Measurements from ENCODE around the gene TNNT1.

Gene TNNT1

DNA sequence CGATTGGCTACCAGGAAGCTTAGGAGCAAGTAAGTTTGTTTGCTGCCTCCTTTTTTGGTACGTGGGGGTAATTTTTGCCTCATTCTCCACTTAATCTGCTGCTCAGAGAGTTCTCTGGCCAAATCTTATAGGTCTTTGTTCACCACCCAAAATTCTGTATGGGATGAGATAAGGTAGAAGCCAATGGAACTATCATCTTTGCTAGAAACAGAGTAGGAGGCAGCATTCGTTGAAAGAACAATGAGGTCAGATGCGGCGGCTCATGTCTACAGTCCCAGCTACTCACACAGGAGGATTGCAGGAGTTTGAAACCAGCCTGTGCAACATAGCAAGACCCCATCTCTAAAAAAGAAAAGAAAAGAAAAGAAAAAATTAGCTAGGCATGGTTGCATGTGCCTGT lies 22.4 kb upstream of the TNNT1 start:
- Histone ChIP-seq H3K36me3 (ENCODE audit: control insufficient read depth in 2 of 2, insufficient read depth in 2 of 2, low read length in 2 of 2) (no peaks in the 10 kb centered on the region), H3K4me3 (ENCODE audit: low read length in 2 of 2) (no peak overlapping the region), H3K27ac (ENCODE audit: low read depth in 2 of 2, low read length in 2 of 2) (no peak overlapping the region), H3K9me3 (ENCODE audit: control insufficient read depth in 2 of 2, low read length in 2 of 2) (no peaks in the 10 kb centered on the region), H3K4me1 (ENCODE audit: control insufficient read depth in 2 of 2, insufficient read depth in 2 of 2, low read length in 2 of 2) (peaks cover 2 to 4% of the 10 kb centered on the region in 2 donors), H3K9ac (ENCODE audit: low read depth in 1 of 2, low read length in 2 of 2) (no peak overlapping the region), H3K27me3 (ENCODE audit: control insufficient read depth in 2 of 2, insufficient read depth in 2 of 2, low read length in 2 of 2) (peaks cover 34 to 44% of the 10 kb centered on the region in 2 donors)

GRCh38 chr19:55169136-55169535 lies 20.1 kb upstream of the TNNT1 start:
- Histone ChIP-seq H3K9ac (ENCODE audit: low read depth in 1 of 2, low read length in 2 of 2) (no peak overlapping the region), H3K4me1 (ENCODE audit: control insufficient read depth in 2 of 2, insufficient read depth in 2 of 2, low read length in 2 of 2) (peaks cover 4 to 8% of the 10 kb centered on the region in 2 donors), H3K27me3 (ENCODE audit: control insufficient read depth in 2 of 2, insufficient read depth in 2 of 2, low read length in 2 of 2) (peaks cover 13 to 27% of the 10 kb centered on the region in 2 donors), H3K27ac (ENCODE audit: low read depth in 2 of 2, low read length in 2 of 2) (no peak overlapping the region), H3K4me3 (ENCODE audit: low read length in 2 of 2) (no peak overlapping the region), H3K36me3 (ENCODE audit: control insufficient read depth in 2 of 2, insufficient read depth in 2 of 2, low read length in 2 of 2) (no peaks in the 10 kb centered on the region), H3K9me3 (ENCODE audit: control insufficient read depth in 2 of 2, low read length in 2 of 2) (no peaks in the 10 kb centered on the region)

DNA sequence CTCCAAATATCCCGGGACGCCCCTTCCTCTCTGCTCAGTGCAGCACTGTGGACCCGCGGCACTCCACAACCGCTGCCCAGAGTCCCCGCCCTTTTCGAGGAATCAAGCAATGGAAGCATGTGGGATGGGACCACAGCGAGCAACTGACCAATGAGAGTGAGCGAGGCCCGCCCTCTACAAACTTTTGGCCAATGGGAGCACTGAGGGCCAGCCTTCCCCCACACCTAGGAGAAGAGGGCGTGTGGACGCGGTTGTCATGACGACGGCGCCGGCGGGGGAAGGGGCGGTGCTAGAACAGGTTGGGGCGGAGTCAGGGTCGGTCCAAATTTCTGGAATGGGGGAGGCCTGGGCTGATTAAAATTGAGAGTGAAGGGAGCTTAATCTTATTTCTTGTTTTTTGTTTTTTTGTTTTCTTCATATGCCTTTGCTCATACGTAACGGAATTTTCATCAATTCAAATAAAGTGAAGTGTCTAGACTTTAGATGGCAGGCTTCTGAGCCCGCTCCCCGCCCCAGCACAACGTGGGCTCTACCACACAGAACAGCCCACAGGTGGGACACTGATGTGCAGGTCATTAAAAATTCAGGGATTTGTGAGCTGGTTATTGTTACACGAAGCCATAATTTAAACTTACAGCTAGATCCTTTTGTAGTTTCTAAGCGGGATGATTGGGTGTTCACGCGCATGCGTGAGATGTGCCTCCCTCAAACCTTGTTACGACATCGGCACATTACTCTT lies 17.7 kb upstream of the TNNT1 start, which contains the start of gene DNAAF3:
Gene DNAAF3 (minus strand): TSS at position 84 of the 739 bp plus-strand sequence. CDS start 200 bp downstream, outside the sequence.
- Histone ChIP-seq H3K27me3 (ENCODE audit: control insufficient read depth in 2 of 2, insufficient read depth in 2 of 2, low read length in 2 of 2) (peaks cover 11 to 19% of the 10 kb centered on the region in 2 donors), H3K36me3 (ENCODE audit: control insufficient read depth in 2 of 2, insufficient read depth in 2 of 2, low read length in 2 of 2) (no peaks in the 10 kb centered on the region), H3K27ac (ENCODE audit: low read depth in 2 of 2, low read length in 2 of 2) (no peak within 1 kb of the TSS), H3K4me3 (ENCODE audit: low read length in 2 of 2) (peak within 1 kb of the TSS; percentile 67 to 70), H3K9me3 (ENCODE audit: control insufficient read depth in 2 of 2, low read length in 2 of 2) (no peaks in the 10 kb centered on the region), H3K9ac (ENCODE audit: low read depth in 1 of 2, low read length in 2 of 2) (peak within 1 kb of the TSS in 1 of 2 donors; percentile 37), H3K4me1 (ENCODE audit: control insufficient read depth in 2 of 2, insufficient read depth in 2 of 2, low read length in 2 of 2) (peaks cover 4 to 8% of the 10 kb centered on the region in 2 donors)

DNA sequence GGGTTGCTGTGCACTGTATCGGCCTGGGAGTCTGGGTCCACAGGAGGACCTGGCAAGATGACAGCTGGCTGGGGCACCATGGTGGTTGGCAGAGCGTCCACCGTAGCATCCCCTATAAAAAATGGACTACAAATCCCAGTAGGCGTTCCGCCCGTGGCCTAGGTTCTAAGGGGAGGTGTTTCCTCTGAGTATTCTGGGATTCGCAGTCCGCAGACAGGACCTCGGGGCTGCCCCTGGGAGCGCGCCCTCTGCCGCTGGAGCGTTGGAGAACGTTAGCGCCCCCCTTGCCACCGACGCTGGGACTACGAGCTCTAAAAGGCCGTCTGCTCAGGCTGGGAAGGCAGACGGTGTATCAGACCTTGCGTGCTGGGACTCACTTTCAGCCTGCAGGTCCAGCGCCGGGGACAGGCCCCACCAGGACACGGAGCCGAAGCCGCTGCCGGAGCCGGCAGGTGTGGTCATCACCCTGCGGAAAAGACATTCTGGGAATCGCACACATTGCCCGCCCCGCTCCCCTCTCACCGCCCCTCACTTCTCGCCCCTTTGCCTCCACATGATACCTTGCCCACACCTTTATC lies 17.0 kb upstream of the TNNT1 start:
- H3K27me3 ChIP-seq (ENCODE audit: control insufficient read depth in 2 of 2, insufficient read depth in 2 of 2, low read length in 2 of 2): peaks cover 8 to 14% of the 10 kb centered on the region in 2 donors
- H3K36me3 ChIP-seq (ENCODE audit: control insufficient read depth in 2 of 2, insufficient read depth in 2 of 2, low read length in 2 of 2): no peaks in the 10 kb centered on the region
- no peak overlapping the region for H3K27ac ChIP-seq (ENCODE audit: low read depth in 2 of 2, low read length in 2 of 2)
- peaks cover 4 to 8% of the 10 kb centered on the region in 2 donors for H3K4me1 ChIP-seq (ENCODE audit: control insufficient read depth in 2 of 2, insufficient read depth in 2 of 2, low read length in 2 of 2)
- no peaks in the 10 kb centered on the region for H3K9me3 ChIP-seq (ENCODE audit: control insufficient read depth in 2 of 2, low read length in 2 of 2)
- H3K9ac ChIP-seq (ENCODE audit: low read depth in 1 of 2, low read length in 2 of 2): peak overlapping the region in 1 of 2 donors; percentile 37
- H3K4me3 ChIP-seq (ENCODE audit: low read length in 2 of 2): peak overlapping the region; percentile 67 to 70

DNA sequence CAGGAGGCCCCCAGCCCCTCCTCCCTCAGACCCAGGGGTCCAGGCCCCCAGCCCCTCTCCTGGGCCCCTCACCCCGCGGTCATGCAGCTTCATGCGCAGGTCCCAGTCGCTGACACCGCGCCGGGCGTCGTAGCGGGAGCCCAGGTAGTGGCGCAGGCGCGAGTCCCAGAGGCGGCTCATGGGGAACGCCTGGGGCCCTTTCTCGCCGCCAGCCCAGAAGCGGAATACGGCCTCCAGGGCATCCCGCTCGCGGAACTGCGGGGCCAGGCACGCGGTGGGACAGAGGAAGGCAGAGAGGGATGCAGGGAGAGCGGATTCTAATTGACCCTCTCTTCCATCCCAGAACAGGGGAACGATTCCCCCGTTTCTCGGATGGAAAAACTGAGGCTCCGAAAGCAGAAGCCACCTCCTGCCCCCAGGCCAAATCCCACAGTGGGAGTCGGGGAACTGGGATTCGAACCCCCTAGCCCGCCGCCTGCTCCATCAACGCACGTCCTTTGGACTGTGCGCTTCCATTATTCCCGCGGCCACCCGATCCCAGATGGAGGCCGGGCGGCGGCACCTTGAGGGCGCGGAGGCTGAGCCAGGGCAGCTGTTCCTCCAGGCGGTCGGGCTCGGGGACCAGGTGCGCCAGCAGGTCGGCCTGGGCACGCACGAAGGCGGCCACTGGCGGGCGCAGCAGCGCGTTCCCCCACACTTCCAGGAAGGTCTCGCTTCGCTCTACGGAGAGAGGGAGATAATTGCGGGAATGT lies 12.7 kb upstream of the TNNT1 start:
- Histone ChIP-seq H3K27ac (ENCODE audit: low read depth in 2 of 2, low read length in 2 of 2) (no peak overlapping the region), H3K27me3 (ENCODE audit: control insufficient read depth in 2 of 2, insufficient read depth in 2 of 2, low read length in 2 of 2) (peaks cover 9 to 12% of the 10 kb centered on the region in 2 donors), H3K4me1 (ENCODE audit: control insufficient read depth in 2 of 2, insufficient read depth in 2 of 2, low read length in 2 of 2) (peaks cover 0 to 8% of the 10 kb centered on the region in 2 donors)

GRCh38 chr19:55160986-55161365 lies 12.0 kb upstream of the TNNT1 start:
- Histone ChIP-seq H3K9ac (ENCODE audit: low read depth in 1 of 2, low read length in 2 of 2) (no peak overlapping the region), H3K36me3 (ENCODE audit: control insufficient read depth in 2 of 2, insufficient read depth in 2 of 2, low read length in 2 of 2) (no peaks in the 10 kb centered on the region), H3K9me3 (ENCODE audit: control insufficient read depth in 2 of 2, low read length in 2 of 2) (no peaks in the 10 kb centered on the region), H3K4me3 (ENCODE audit: low read length in 2 of 2) (no peak overlapping the region), H3K27ac (ENCODE audit: low read depth in 2 of 2, low read length in 2 of 2) (no peak overlapping the region), H3K27me3 (ENCODE audit: control insufficient read depth in 2 of 2, insufficient read depth in 2 of 2, low read length in 2 of 2) (peaks cover 9 to 13% of the 10 kb centered on the region in 2 donors), H3K4me1 (ENCODE audit: control insufficient read depth in 2 of 2, insufficient read depth in 2 of 2, low read length in 2 of 2) (peaks cover 2 to 4% of the 10 kb centered on the region in 2 donors)

More for the DNA sequence above, 12.7 kb upstream of the TNNT1 start:
- Histone ChIP-seq H3K36me3 (ENCODE audit: control insufficient read depth in 2 of 2, insufficient read depth in 2 of 2, low read length in 2 of 2) (no peaks in the 10 kb centered on the region), H3K9me3 (ENCODE audit: control insufficient read depth in 2 of 2, low read length in 2 of 2) (no peaks in the 10 kb centered on the region), H3K4me3 (ENCODE audit: low read length in 2 of 2) (no peak overlapping the region), H3K9ac (ENCODE audit: low read depth in 1 of 2, low read length in 2 of 2) (no peak overlapping the region)

GRCh38 chr19:55160128-55160985 lies 11.4 kb upstream of the TNNT1 start:
- H3K36me3 ChIP-seq (ENCODE audit: control insufficient read depth in 2 of 2, insufficient read depth in 2 of 2, low read length in 2 of 2): no peaks in the 10 kb centered on the region
- H3K4me3 ChIP-seq (ENCODE audit: low read length in 2 of 2): no peak overlapping the region
- no peaks in the 10 kb centered on the region for H3K9me3 ChIP-seq (ENCODE audit: control insufficient read depth in 2 of 2, low read length in 2 of 2)
- H3K27ac ChIP-seq (ENCODE audit: low read depth in 2 of 2, low read length in 2 of 2): no peak overlapping the region
- H3K4me1 ChIP-seq (ENCODE audit: control insufficient read depth in 2 of 2, insufficient read depth in 2 of 2, low read length in 2 of 2): peaks cover 3% of the 10 kb centered on the region in 2 donors
- H3K27me3 ChIP-seq (ENCODE audit: control insufficient read depth in 2 of 2, insufficient read depth in 2 of 2, low read length in 2 of 2): peaks cover 6 to 15% of the 10 kb centered on the region in 2 donors
- no peak overlapping the region for H3K9ac ChIP-seq (ENCODE audit: low read depth in 1 of 2, low read length in 2 of 2)

DNA sequence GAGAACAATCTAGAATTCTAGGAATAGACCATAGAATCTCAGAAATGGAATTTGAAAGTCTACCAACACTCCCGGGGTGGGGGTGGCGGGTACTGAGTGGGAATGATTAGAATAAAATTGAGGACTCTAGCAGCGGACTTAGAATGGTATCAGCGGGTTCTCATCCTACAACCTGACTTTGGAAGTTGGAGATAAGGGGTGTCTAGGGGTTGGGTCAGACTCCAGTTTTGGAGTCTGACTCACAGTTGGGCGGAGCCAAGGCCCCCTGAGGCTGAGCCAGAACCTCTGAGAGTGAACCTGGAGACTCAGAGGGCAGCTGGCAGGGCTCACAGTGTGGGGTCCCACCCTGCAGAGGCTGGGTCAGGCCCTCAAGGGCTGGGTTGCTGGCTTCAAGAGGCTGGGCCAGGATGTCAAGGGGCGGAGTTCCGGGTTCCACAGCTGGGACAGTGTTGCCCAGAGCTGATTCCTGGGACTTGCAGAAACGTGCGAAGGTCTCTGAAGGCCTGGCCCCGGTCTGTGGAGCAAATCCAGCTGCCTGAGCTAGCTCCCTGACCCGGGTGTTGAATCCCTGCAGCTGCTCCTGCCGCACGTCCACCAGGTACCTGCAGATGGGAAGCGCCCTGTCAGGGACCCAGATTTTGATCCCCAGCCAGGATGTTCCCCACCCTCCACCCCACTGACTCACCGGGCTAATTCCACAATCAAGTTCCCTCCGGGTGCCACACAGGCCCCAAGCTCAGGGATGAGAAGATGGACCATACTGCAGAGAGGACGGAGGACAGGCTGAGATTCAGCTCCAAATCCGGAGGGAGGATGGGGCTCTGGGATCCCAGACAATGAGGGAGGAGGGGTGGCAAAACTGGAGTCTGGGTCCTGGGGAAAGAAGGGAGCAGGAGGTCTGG lies 10.1 kb upstream of the TNNT1 start:
- Histone ChIP-seq H3K9ac (ENCODE audit: low read depth in 1 of 2, low read length in 2 of 2) (no peak overlapping the region), H3K9me3 (ENCODE audit: control insufficient read depth in 2 of 2, low read length in 2 of 2) (no peaks in the 10 kb centered on the region), H3K27ac (ENCODE audit: low read depth in 2 of 2, low read length in 2 of 2) (no peak overlapping the region), H3K27me3 (ENCODE audit: control insufficient read depth in 2 of 2, insufficient read depth in 2 of 2, low read length in 2 of 2) (peaks cover 6 to 15% of the 10 kb centered on the region in 2 donors), H3K36me3 (ENCODE audit: control insufficient read depth in 2 of 2, insufficient read depth in 2 of 2, low read length in 2 of 2) (no peaks in the 10 kb centered on the region), H3K4me3 (ENCODE audit: low read length in 2 of 2) (no peak overlapping the region), H3K4me1 (ENCODE audit: control insufficient read depth in 2 of 2, insufficient read depth in 2 of 2, low read length in 2 of 2) (peaks cover 3% of the 10 kb centered on the region in 2 donors)

DNA sequence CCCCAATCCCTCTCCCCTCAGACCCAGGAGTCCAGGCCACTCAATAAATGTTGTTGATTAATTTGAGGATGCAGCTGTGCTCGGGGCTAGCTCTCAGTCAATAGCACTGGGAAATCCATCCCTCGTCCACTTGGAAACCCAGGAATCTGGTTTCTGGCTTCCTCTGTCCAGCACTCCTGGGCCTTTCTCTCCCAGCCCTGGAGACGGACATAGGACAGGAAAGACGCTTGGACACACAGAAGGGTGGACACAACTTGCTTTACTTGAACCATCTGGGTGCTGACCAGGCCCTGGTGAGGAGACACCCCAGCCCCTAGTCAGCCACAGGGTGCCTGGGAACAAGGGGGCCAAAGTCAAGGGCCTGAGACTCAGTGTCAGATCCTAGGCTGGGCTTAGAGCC lies 9.4 kb upstream of the TNNT1 start:
- H3K9me3 ChIP-seq (ENCODE audit: control insufficient read depth in 2 of 2, low read length in 2 of 2): no peaks in the 10 kb centered on the region
- H3K4me3 ChIP-seq (ENCODE audit: low read length in 2 of 2): no peak overlapping the region
- no peaks in the 10 kb centered on the region for H3K36me3 ChIP-seq (ENCODE audit: control insufficient read depth in 2 of 2, insufficient read depth in 2 of 2, low read length in 2 of 2)
- peaks cover 3% of the 10 kb centered on the region in 2 donors for H3K4me1 ChIP-seq (ENCODE audit: control insufficient read depth in 2 of 2, insufficient read depth in 2 of 2, low read length in 2 of 2)
- peaks cover 6 to 13% of the 10 kb centered on the region in 2 donors for H3K27me3 ChIP-seq (ENCODE audit: control insufficient read depth in 2 of 2, insufficient read depth in 2 of 2, low read length in 2 of 2)
- no peak overlapping the region for H3K9ac ChIP-seq (ENCODE audit: low read depth in 1 of 2, low read length in 2 of 2)
- H3K27ac ChIP-seq (ENCODE audit: low read depth in 2 of 2, low read length in 2 of 2): no peak overlapping the region

All from mucosa of rectum (tissue), 2 donors.